ENCODE measurements around the gene TXNRD3. TPM values are rescaled to one million over a fixed set of nuclear protein-coding genes. Genes with fewer than 3 reads are reported as not detected.

TXNRD3 gene
- total RNA-seq, 1 experiment from 2014 or later, result 6.9 TPM

DNA sequence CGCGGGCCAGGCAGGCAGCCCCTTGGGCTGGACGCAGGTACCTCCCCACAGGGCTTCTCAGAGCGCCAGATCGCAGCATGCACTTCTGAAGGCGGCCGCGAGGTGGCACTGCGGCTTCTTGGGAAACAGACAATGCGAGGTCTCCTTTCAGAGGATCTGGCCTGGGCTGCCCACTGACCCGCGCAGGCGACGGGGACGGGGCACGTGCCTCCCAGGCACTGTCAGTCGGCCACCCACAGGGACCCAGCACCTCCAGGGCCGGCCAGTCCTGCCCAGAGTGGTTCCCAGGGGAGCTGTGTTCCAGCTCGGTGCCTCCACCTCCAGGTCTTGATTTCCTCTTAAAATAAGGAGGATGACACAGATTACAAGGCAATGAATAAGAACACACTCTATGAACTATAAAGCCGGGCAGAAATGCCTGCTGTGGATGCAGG is 24.4 kb upstream of the TXNRD3 start (continued):
- TF ChIP-seq MXD4 (CRISPR knock-in tag; IDR thresholded peaks at IDR 0.05; ENCODE audit: borderline replicate concordance), result no peak
- no peak for TF ChIP-seq NFYB (CRISPR knock-in tag; conservative IDR thresholded peaks at IDR 0.05; ENCODE audit: low read depth)
- TF ChIP-seq TCF7 (CRISPR knock-in tag; IDR thresholded peaks at IDR 0.05; ENCODE audit: low read depth), result no peak
- TF ChIP-seq GABPB1 (CRISPR knock-in tag; IDR thresholded peaks at IDR 0.05), result no peak
- no peak for TF ChIP-seq NFATC4 (CRISPR knock-in tag; IDR thresholded peaks at IDR 0.05)
- TF ChIP-seq E2F1 (CRISPR knock-in tag; IDR thresholded peaks at IDR 0.05), result no peak
- TF ChIP-seq ZNF396 (CRISPR knock-in tag; IDR thresholded peaks at IDR 0.05; ENCODE audit: borderline replicate concordance), result no peak
- no peak for TF ChIP-seq NFE2L1 (CRISPR knock-in tag; IDR thresholded peaks at IDR 0.05)
- no peak for TF ChIP-seq ZNF317 (CRISPR knock-in tag; IDR thresholded peaks at IDR 0.05; ENCODE audit: borderline replicate concordance, low read depth)
- TF ChIP-seq HMGA2 (CRISPR knock-in tag; IDR thresholded peaks at IDR 0.05), result no peak
- TF ChIP-seq, protein P1, sequence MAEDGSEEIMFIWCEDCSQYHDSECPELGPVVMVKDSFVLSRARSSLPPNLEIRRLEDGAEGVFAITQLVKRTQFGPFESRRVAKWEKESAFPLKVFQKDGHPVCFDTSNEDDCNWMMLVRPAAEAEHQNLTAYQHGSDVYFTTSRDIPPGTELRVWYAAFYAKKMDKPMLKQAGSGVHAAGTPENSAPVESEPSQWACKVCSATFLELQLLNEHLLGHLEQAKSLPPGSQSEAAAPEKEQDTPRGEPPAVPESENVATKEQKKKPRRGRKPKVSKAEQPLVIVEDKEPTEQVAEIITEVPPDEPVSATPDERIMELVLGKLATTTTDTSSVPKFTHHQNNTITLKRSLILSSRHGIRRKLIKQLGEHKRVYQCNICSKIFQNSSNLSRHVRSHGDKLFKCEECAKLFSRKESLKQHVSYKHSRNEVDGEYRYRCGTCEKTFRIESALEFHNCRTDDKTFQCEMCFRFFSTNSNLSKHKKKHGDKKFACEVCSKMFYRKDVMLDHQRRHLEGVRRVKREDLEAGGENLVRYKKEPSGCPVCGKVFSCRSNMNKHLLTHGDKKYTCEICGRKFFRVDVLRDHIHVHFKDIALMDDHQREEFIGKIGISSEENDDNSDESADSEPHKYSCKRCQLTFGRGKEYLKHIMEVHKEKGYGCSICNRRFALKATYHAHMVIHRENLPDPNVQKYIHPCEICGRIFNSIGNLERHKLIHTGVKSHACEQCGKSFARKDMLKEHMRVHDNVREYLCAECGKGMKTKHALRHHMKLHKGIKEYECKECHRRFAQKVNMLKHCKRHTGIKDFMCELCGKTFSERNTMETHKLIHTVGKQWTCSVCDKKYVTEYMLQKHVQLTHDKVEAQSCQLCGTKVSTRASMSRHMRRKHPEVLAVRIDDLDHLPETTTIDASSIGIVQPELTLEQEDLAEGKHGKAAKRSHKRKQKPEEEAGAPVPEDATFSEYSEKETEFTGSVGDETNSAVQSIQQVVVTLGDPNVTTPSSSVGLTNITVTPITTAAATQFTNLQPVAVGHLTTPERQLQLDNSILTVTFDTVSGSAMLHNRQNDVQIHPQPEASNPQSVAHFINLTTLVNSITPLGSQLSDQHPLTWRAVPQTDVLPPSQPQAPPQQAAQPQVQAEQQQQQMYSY (CRISPR knock-in tag; IDR thresholded peaks at IDR 0.05), result peak; percentile 64; the same call in 1 of the 2 replicates
- no peak for TF ChIP-seq IRF1 (CRISPR knock-in tag; IDR thresholded peaks at IDR 0.05)
- no peak for TF ChIP-seq RELA (CRISPR knock-in tag; IDR thresholded peaks at IDR 0.05; ENCODE audit: borderline replicate concordance)
- no peak for TF ChIP-seq OVOL2 (CRISPR knock-in tag; IDR thresholded peaks at IDR 0.05; ENCODE audit: borderline replicate concordance)
- TF ChIP-seq, protein P2, sequence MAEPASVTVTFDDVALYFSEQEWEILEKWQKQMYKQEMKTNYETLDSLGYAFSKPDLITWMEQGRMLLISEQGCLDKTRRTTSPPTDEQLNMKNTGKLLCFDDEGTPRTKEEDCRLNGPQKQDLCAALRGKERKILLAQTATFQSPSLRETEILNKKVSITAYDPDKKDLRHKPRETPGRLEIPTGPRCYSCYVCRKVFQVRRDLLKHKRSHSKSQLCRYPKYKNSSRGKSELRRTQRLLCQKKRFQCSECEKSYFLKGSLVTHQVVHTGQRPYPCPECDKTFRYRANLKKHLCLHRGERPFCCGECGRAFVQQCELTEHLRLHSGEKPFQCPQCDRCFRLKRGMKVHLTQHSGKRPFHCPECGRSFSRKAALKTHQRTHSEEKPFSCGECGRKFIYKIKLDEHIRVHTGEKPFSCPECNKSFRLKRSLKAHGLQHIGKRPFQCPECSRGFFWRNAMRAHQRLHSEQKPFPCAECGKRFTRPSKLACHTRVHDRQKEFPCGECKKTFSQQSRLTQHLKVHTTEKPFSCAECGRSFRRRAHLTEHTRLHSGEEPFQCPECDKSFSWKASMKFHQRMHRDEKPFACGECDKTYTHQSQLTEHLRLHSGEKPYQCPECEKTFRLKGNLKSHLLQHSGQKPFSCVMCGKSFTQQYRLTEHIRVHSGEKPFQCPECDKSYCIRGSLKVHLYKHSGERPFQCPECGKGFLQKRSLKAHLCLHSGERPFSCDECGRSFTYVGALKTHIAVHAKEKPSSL (CRISPR knock-in tag; conservative IDR thresholded peaks at IDR 0.05), result no peak
- TF ChIP-seq, protein P3, sequence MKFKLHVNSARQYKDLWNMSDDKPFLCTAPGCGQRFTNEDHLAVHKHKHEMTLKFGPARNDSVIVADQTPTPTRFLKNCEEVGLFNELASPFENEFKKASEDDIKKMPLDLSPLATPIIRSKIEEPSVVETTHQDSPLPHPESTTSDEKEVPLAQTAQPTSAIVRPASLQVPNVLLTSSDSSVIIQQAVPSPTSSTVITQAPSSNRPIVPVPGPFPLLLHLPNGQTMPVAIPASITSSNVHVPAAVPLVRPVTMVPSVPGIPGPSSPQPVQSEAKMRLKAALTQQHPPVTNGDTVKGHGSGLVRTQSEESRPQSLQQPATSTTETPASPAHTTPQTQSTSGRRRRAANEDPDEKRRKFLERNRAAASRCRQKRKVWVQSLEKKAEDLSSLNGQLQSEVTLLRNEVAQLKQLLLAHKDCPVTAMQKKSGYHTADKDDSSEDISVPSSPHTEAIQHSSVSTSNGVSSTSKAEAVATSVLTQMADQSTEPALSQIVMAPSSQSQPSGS (CRISPR knock-in tag; IDR thresholded peaks at IDR 0.05; ENCODE audit: borderline replicate concordance, low read depth), result no peak; the same call in 1 of the 2 replicates
- no peak for TF ChIP-seq CREM (CRISPR knock-in tag; IDR thresholded peaks at IDR 0.05)
- no peak for TF ChIP-seq ZNF532 (CRISPR knock-in tag; IDR thresholded peaks at IDR 0.05; ENCODE audit: borderline replicate concordance)
- TF ChIP-seq TEAD4 (CRISPR knock-in tag; IDR thresholded peaks at IDR 0.05), result no peak
- no peak for TF ChIP-seq NR1H2 (CRISPR knock-in tag; IDR thresholded peaks at IDR 0.05)
- TF ChIP-seq PREB (CRISPR knock-in tag; IDR thresholded peaks at IDR 0.05; ENCODE audit: borderline replicate concordance), result no peak
- TF ChIP-seq ZNF121 (CRISPR knock-in tag; IDR thresholded peaks at IDR 0.05), result no peak
- TF ChIP-seq JUN (CRISPR knock-in tag; IDR thresholded peaks at IDR 0.05), result no peak

All from WTC11 (cell line).